ENCODE measurements around the gene ABCA13.

DNA sequence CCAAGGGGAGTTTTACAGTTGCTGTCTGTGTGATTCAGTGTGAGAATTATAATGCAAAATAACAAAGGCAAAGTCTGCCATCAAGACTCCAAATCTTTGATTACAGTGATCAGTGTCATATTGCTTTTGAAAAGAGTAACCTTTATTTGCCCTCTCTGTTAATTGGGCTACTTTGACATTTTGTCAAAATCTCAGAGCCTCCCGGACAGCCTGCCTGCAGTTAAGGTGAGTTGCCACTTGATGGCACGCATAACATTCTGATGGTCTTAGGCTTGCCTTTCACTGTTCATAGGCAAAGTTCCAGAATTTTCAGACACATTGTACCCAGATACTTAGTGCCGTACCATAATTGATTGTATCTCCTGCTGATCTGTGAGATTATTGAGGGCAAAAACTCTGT, 253.5 kb downstream of the ABCA13 start:
- TF ChIP-seq POLR2A (IDR thresholded peaks at IDR 0.05; ENCODE audit: low read depth, low read length) (no peak), CTCF (IDR thresholded peaks at IDR 0.05; ENCODE audit: extremely low read depth in 1 of 2, insufficient read depth in 1 of 2, low read depth in 1 of 2, low read length in 2 of 2) (no peak), FOS (IDR thresholded peaks at IDR 0.05; ENCODE audit: borderline replicate concordance, insufficient read depth, low read length) (no peak), POLR2AphosphoS5 (IDR thresholded peaks at IDR 0.05; ENCODE audit: insufficient read depth, low read depth, low read length) (no peak)
